ENCODE data around the gene CHST8. TPM values are rescaled to one million over a fixed set of nuclear protein-coding genes. Genes with fewer than 3 reads are reported as not detected.

The CHST8 gene
- total RNA-seq, 1 donor from 2014 or later, result not detected

GRCh38 chr19:33606556-33606955 lies 15.2 kb upstream of the CHST8 start:
- TF ChIP-seq EZH2 (IDR thresholded peaks at IDR 0.05; ENCODE audit: insufficient read depth, low read length) (no peak), CTCF (IDR thresholded peaks at IDR 0.05; ENCODE audit: insufficient read depth, low read depth, low read length) (no peak)
- Mint-ChIP-seq H3K27ac (ENCODE audit: unreplicated experiment) (no peak overlapping the region), H3K4me1 (ENCODE audit: low read depth, unreplicated experiment) (peaks cover 3% of the 10 kb centered on the region), H3K27me3 (ENCODE audit: low read depth, unreplicated experiment) (peaks cover 19% of the 10 kb centered on the region), H3K4me3 (ENCODE audit: unreplicated experiment) (no peak overlapping the region), H3K36me3 (ENCODE audit: low read depth, unreplicated experiment) (no peaks in the 10 kb centered on the region), H3K9me3 (ENCODE audit: unreplicated experiment) (peaks cover 20% of the 10 kb centered on the region)
- no peaks in the 10 kb centered on the region for H4K20me1 ChIP-seq (ENCODE audit: insufficient read depth, low read length)
- peaks cover 8% of the 10 kb centered on the region for H3K9me3 ChIP-seq (ENCODE audit: insufficient read depth, low read depth, low read length)
- no peak overlapping the region for H3K27ac ChIP-seq (ENCODE audit: low read depth, low read length)
- no peak overlapping the region for H3K4me2 ChIP-seq (ENCODE audit: low read length)
- no peak for DNase-seq (ENCODE audit: low read depth)
- H3K36me3 ChIP-seq (ENCODE audit: insufficient read depth, low read length), result no peaks in the 10 kb centered on the region
- H3K9ac ChIP-seq (ENCODE audit: low read length), result no peak overlapping the region
- H2AFZ ChIP-seq (ENCODE audit: low read depth, low read length), result no peak overlapping the region
- H3K27me3 ChIP-seq (ENCODE audit: insufficient read depth, low read length), result no peaks in the 10 kb centered on the region
- H3K4me1 ChIP-seq (ENCODE audit: insufficient read depth, low read length), result no peaks in the 10 kb centered on the region
- FAIRE-seq, result no peak
- H3K4me3 ChIP-seq (ENCODE audit: insufficient read depth, low read depth, low read length), result no peak overlapping the region
- no peaks in the 10 kb centered on the region for H3K79me2 ChIP-seq (ENCODE audit: insufficient read depth, low read length)

- Mint-ChIP-seq H3K9me3 (ENCODE audit: unreplicated experiment) (peaks cover 16% of the 10 kb centered on the region), H3K27me3 (ENCODE audit: low read depth, unreplicated experiment) (peaks cover 43% of the 10 kb centered on the region), H3K4me1 (ENCODE audit: low read depth, unreplicated experiment) (no peaks in the 10 kb centered on the region), H3K27ac (ENCODE audit: unreplicated experiment) (no peak overlapping the region), H3K4me3 (ENCODE audit: unreplicated experiment) (no peak overlapping the region), H3K36me3 (ENCODE audit: low read depth, unreplicated experiment) (no peaks in the 10 kb centered on the region)
- no peaks in the 10 kb centered on the region for H3K79me2 ChIP-seq (ENCODE audit: insufficient read depth, low read length)
- H3K9me3 ChIP-seq (ENCODE audit: insufficient read depth, low read depth, low read length), result peaks cover 3% of the 10 kb centered on the region
- no peaks in the 10 kb centered on the region for H3K4me1 ChIP-seq (ENCODE audit: insufficient read depth, low read length)
- DNase-seq (ENCODE audit: low read depth) (no peak), FAIRE-seq (no peak)
- no peak overlapping the region for H3K9ac ChIP-seq (ENCODE audit: low read length)
- H3K4me2 ChIP-seq (ENCODE audit: low read length), result no peak overlapping the region
- no peaks in the 10 kb centered on the region for H3K36me3 ChIP-seq (ENCODE audit: insufficient read depth, low read length)
- no peak overlapping the region for H3K27ac ChIP-seq (ENCODE audit: low read depth, low read length)
- H3K4me3 ChIP-seq (ENCODE audit: insufficient read depth, low read depth, low read length), result no peak overlapping the region
- no peaks in the 10 kb centered on the region for H4K20me1 ChIP-seq (ENCODE audit: insufficient read depth, low read length)
- TF ChIP-seq EZH2 (IDR thresholded peaks at IDR 0.05; ENCODE audit: insufficient read depth, low read length) (no peak), CTCF (IDR thresholded peaks at IDR 0.05; ENCODE audit: insufficient read depth, low read depth, low read length) (no peak)
- H2AFZ ChIP-seq (ENCODE audit: low read depth, low read length), result no peak overlapping the region
- H3K27me3 ChIP-seq (ENCODE audit: insufficient read depth, low read length), result no peaks in the 10 kb centered on the region
Observed at GRCh38 chr19:33609353-33609752, 12.4 kb upstream of the CHST8 start.

GRCh38 chr19:33610588-33610987 lies 11.2 kb upstream of the CHST8 start:
- Histone ChIP-seq H3K9ac (ENCODE audit: low read length) (no peak overlapping the region), H3K4me3 (ENCODE audit: insufficient read depth, low read depth, low read length) (no peak overlapping the region), H4K20me1 (ENCODE audit: insufficient read depth, low read length) (no peaks in the 10 kb centered on the region), H2AFZ (ENCODE audit: low read depth, low read length) (no peak overlapping the region), H3K4me1 (ENCODE audit: insufficient read depth, low read length) (no peaks in the 10 kb centered on the region), H3K79me2 (ENCODE audit: insufficient read depth, low read length) (no peaks in the 10 kb centered on the region), H3K36me3 (ENCODE audit: insufficient read depth, low read length) (no peaks in the 10 kb centered on the region), H3K4me2 (ENCODE audit: low read length) (no peak overlapping the region), H3K27me3 (ENCODE audit: insufficient read depth, low read length) (no peaks in the 10 kb centered on the region), H3K9me3 (ENCODE audit: insufficient read depth, low read depth, low read length) (no peaks in the 10 kb centered on the region), H3K27ac (ENCODE audit: low read depth, low read length) (no peak overlapping the region)
- Mint-ChIP-seq H3K4me1 (ENCODE audit: low read depth, unreplicated experiment) (no peaks in the 10 kb centered on the region), H3K36me3 (ENCODE audit: low read depth, unreplicated experiment) (no peaks in the 10 kb centered on the region), H3K27me3 (ENCODE audit: low read depth, unreplicated experiment) (peaks cover 56% of the 10 kb centered on the region), H3K9me3 (ENCODE audit: unreplicated experiment) (peaks cover 16% of the 10 kb centered on the region), H3K27ac (ENCODE audit: unreplicated experiment) (no peak overlapping the region), H3K4me3 (ENCODE audit: unreplicated experiment) (no peak overlapping the region)
- FAIRE-seq (no peak), DNase-seq (ENCODE audit: low read depth) (no peak)
- TF ChIP-seq EZH2 (IDR thresholded peaks at IDR 0.05; ENCODE audit: insufficient read depth, low read length) (no peak), CTCF (IDR thresholded peaks at IDR 0.05; ENCODE audit: insufficient read depth, low read depth, low read length) (no peak)
